Astrocyte (in vitro differentiated cells and primary cell): ENCODE results near the gene MUC4.

ENCODE experiments used
- CTCF ChIP-seq: IDR thresholded peaks from 2 replicates; pipeline ENCODE4 v1.5.1; 2011; ENCODE audit warnings: low read depth, mild to moderate bottlenecking, inconsistent platforms, low read length, moderate library complexity; ENCODE audit not compliant: insufficient read depth
- EZH2 ChIP-seq: IDR thresholded peaks from 2 replicates; pipeline ENCODE4 v1.6.1; 2012; ENCODE audit warnings: mild to moderate bottlenecking, low read length, inconsistent platforms; ENCODE audit not compliant: insufficient read depth

GRCh38 chr3:195802795-195803194 lies 8.9 kb downstream of the MUC4 start:
- TF ChIP-seq EZH2 (no peak), CTCF (no peak)
